Upper lobe of left lung (tissue), 4 donors: ENCODE data around the gene VPS29.

Source experiments
- CTCF ChIP-seq, 6 experiments: fragments of 450-650 bp in 4 of 6; fragments of 200-600 bp in 2 of 6; sonication (generic) in 2 of 6; IDR thresholded peaks; one replicate each; pipeline ENCODE4 v1.5.1; 2016 to 2019; ENCODE audit warnings: antibody characterized with exemption in 6 of 6
- EP300 ChIP-seq, 4 donors: sonication (generic); formaldehyde crosslinking; IDR thresholded peaks; one replicate each; pipeline ENCODE4 v1.5.1; 2017; ENCODE audit warnings: antibody characterized with exemption in 4 of 4, control low read depth in 2 of 4

DNA sequence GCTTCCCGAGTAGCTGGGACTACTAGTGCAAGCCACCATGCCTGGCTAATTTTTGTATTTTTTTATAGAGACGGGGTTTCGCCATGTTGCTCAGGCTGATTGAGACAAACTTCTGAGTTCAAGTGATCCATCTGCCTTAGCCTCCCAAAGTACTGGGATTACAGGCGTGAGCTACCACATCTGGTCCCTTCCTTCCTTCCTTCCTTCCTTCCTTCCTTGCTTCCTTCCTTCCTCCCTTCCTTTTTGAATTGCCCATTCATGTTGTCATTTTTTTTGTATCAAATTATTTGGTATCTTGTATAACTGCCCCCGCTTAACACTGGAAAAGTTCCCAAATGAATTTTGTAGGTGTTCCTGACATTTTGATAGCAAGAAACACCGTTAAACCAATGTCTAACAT lies 11.9 kb upstream of the VPS29 start:
- TF ChIP-seq CTCF (IDR thresholded peaks at IDR 0.05) (no peak), EP300 (IDR thresholded peaks at IDR 0.05) (no peak)
